A549 (cell line): ENCODE results near the gene HOXA11. TPM values are rescaled to one million over a fixed set of nuclear protein-coding genes. Genes with fewer than 3 reads are reported as not detected.

Experiments used
- ATAC-seq, 2 experiments: fragments of 200-7000 bp in 1 of 2; fragments of >200 bp in 1 of 2; cut with Nextera tagmentation in 1 of 2; cut with Tn5 transposase in 1 of 2; 3 replicates each; pipeline versions ENCODE4 v1.8.0 to v1.9.1; 2018 to 2020; ENCODE audit warnings: mild to moderate bottlenecking in 1 of 2, moderate library complexity in 1 of 2
- CTCF ChIA-PET: fragments of 300-600 bp; sonication (Branson Sonifier 250); formaldehyde crosslinking; extraction: SDS; loops from one replicate; lab custom pipeline; 2021; ENCODE audit warnings: antibody characterized with exemption, inconsistent platforms; lab: Yijun Ruan, JAX
- POLR2A ChIA-PET: fragments of 350-600 bp; formaldehyde crosslinking; extraction: SDS; loops from one replicate; lab custom pipeline; 2021; ENCODE audit warnings: antibody characterized with exemption, inconsistent platforms; lab: Yijun Ruan, JAX
- DNase-seq, 2 experiments: peaks; one replicate each; pipeline versions ENCODE4 v3.0.0 to v3.0.0-alpha.2; 2011 to 2016; ENCODE audit warnings: low read depth in 1 of 2, low spot score in 1 of 2
- FAIRE-seq: peaks from 2 replicates; lab custom pipeline; 2011; peaks lifted over from hg19 to GRCh38; lab: Jason Lieb, UNC
- H3K27ac ChIP-seq, 2 experiments: fragments of >200 bp; sonication (Bioruptor Twin); formaldehyde crosslinking; 3 replicates each; pipeline ENCODE4 v1.5.1; 2016 to 2017
- H3K4me1 ChIP-seq: fragments of >200 bp; sonication (Bioruptor Twin); formaldehyde crosslinking; 3 replicates; pipeline ENCODE4 v1.6.1; 2016
- H3K4me2 ChIP-seq: fragments of >200 bp; sonication (Bioruptor Twin); formaldehyde crosslinking; 3 replicates; pipeline ENCODE4 v1.6.1; 2016
- H3K4me3 ChIP-seq: fragments of >200 bp; sonication (Bioruptor Twin); formaldehyde crosslinking; 3 replicates; pipeline ENCODE4 v1.5.1; 2016
- H3K9me3 ChIP-seq: fragments of >200 bp; sonication (Bioruptor Twin); formaldehyde crosslinking; 3 replicates; pipeline ENCODE4 v1.6.1; 2016
- BCL3 ChIP-seq: fragments of >200 bp; sonication (Bioruptor Twin); formaldehyde crosslinking; IDR thresholded peaks from 3 replicates; pipeline ENCODE4 v1.6.1; 2016
- CBX8 ChIP-seq: fragments of 200-600 bp; sonication (generic); IDR thresholded peaks from 2 replicates; pipeline ENCODE4 v1.6.1; 2016
- CHD2 ChIP-seq: fragments of 150-350 bp; IDR thresholded peaks from 2 replicates; pipeline ENCODE4 v1.6.1; 2014; ENCODE audit warnings: low read length; ENCODE audit not compliant: partially characterized antibody
- CHD4 ChIP-seq: fragments of 200-600 bp; sonication (generic); IDR thresholded peaks from 2 replicates; pipeline ENCODE4 v1.6.1; 2016; ENCODE audit warnings: antibody characterized with exemption, mild to moderate bottlenecking, borderline replicate concordance
- E2F6 ChIP-seq: IDR thresholded peaks from 2 replicates; pipeline ENCODE4 v1.6.1; 2012; ENCODE audit warnings: low read depth, borderline replicate concordance
- FOSL2 ChIP-seq, 2 experiments: fragments of 450-650 bp in 1 of 2; fragments of >200 bp in 1 of 2; sonication (Bioruptor Twin) in 1 of 2; formaldehyde crosslinking; IDR thresholded peaks; 2 replicates each; pipeline versions ENCODE4 v1.5.0 to v1.6.1; 2016 to 2020; ENCODE audit warnings: mild to moderate bottlenecking in 1 of 2, moderate library complexity in 1 of 2
- GATA3 ChIP-seq: IDR thresholded peaks from 2 replicates; pipeline ENCODE4 v1.6.1; 2012; ENCODE audit warnings: borderline replicate concordance
- HEYL ChIP-seq: fragments of 250-450 bp; sonication (Bioruptor Pico); IDR thresholded peaks from 2 replicates; pipeline ENCODE4 v1.8.0; 2021; ENCODE audit warnings: mild to moderate bottlenecking, moderate library complexity
- HOXB13 ChIP-seq: fragments of 250-450 bp; sonication (Bioruptor Pico); IDR thresholded peaks from 2 replicates; pipeline ENCODE4 v1.5.0; 2020; ENCODE audit warnings: low read depth, mild to moderate bottlenecking, moderate library complexity
- HOXB5 ChIP-seq: fragments of 250-450 bp; sonication (Bioruptor Pico); IDR thresholded peaks from 2 replicates; pipeline ENCODE4 v1.5.0; 2020; ENCODE audit warnings: mild to moderate bottlenecking, moderate library complexity
- JUN ChIP-seq, 2 experiments: fragments of >200 bp; sonication (Bioruptor Twin); formaldehyde crosslinking; IDR thresholded peaks; 2 replicates in 1 of 2; 3 replicates in 1 of 2; pipeline ENCODE4 v1.6.1; 2016 to 2017
- NPAS2 ChIP-seq: fragments of 250-450 bp; sonication (Bioruptor Pico); IDR thresholded peaks from 2 replicates; pipeline ENCODE4 v1.8.0; 2022; ENCODE audit warnings: mild to moderate bottlenecking, moderate library complexity, borderline replicate concordance
- POLR2AphosphoS2 ChIP-seq: conservative IDR thresholded peaks from 2 replicates; pipeline ENCODE4 v1.6.1; 2012; ENCODE audit warnings: low read length, improper control_type of control experiment, inconsistent platforms
- RARB ChIP-seq: fragments of 250-450 bp; sonication (Bioruptor Pico); IDR thresholded peaks from 2 replicates; pipeline ENCODE4 v1.8.0; 2021; ENCODE audit warnings: mild to moderate bottlenecking, moderate library complexity
- RNF2 ChIP-seq: fragments of 200-600 bp; sonication (generic); IDR thresholded peaks from 2 replicates; pipeline ENCODE4 v1.6.1; 2016; ENCODE audit warnings: low read depth, mild to moderate bottlenecking, antibody characterized with exemption, moderate library complexity, borderline replicate concordance
- TP53 ChIP-seq: fragments of 250-450 bp; sonication (Bioruptor Pico); IDR thresholded peaks from 2 replicates; pipeline ENCODE4 v1.5.0; 2021; ENCODE audit warnings: mild to moderate bottlenecking, moderate library complexity
- ZC3H11A ChIP-seq: fragments of 450-650 bp; IDR thresholded peaks from 2 replicates; pipeline ENCODE4 v1.6.1; 2014; ENCODE audit warnings: antibody characterized with exemption, mild to moderate bottlenecking
- WGBS: methylation state at CpG from one replicate; pipeline ENCODE4 v1.1.6; 2017; ENCODE audit errors: missing lambda C conversion rate; 5-methylcytosine and 5-hydroxymethylcytosine counted together
- polyA plus RNA-seq, 4 experiments: library from polyadenylated mRNA; depleted of rRNA in 3 of 4; stranded (reverse); fragments of >200 nt; fragmentation: RNase III in 1 of 4; extraction: RNeasy Plus Mini Kit Qiagen cat#74134 plus additional on column Dnase treatment in 1 of 4; gene quantifications; 2 replicates in 3 of 4; 3 replicates in 1 of 4; pipeline ENCODE4 v1.2.3, GENCODE V29; 2011 to 2017
- TF ChIP-seq, protein P1 (sequence below): fragments of 250-450 bp; sonication (Bioruptor Pico); IDR thresholded peaks from 2 replicates; pipeline ENCODE4 v1.5.0; 2020; ENCODE audit warnings: low read depth, mild to moderate bottlenecking, moderate library complexity
- TF ChIP-seq, protein P2 (sequence below): IDR thresholded peaks from 2 replicates; pipeline ENCODE4 v1.6.1; 2012
- TF ChIP-seq, protein P3 (sequence below): fragments of >200 bp; sonication (Bioruptor Twin); formaldehyde crosslinking; IDR thresholded peaks from 2 replicates; pipeline ENCODE4 v1.6.1; 2016

HOXA11 gene
- polyA plus RNA-seq, 2 of the 4 experiments (the other 2 are of a cell fraction) = 0.68 to 0.84 TPM

DNA sequence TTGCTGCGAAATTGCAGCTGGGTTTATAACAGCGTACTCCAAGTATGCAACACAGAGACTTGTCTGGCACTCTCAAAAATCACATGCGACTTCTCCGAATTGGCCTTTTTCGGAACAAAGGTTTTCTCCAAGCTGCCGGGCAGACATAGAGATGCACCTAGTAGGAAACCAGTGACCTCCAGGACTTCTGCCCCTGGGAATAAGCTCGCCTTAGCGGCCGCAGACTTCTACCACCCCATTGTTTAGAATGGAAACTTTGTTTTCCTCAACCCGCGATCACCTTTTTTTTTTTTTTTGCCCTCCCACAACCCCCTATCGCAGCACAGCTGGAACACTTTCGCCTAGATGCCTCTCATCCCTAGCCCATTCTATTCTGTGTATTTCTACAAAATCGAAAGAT, 6.0 kb downstream of the HOXA11 start:
- H3K9me3 ChIP-seq = no peaks in the 10 kb centered on the region
- CTCF ChIA-PET = interaction anchor here (0.7 to 3.4 kb wide), 32 partner anchors 8 to 1286 kb away, joined by 3 to 33 read pairs (median 5); partner anchors contain the start of genes HOXA13, HOXA3 and HOXA7
- H3K27ac ChIP-seq = peak overlapping the region in 1 of 2 experiments; percentile 87; a peak in 5 of 6 replicates
- no peak for DNase-seq
- POLR2A ChIA-PET = interaction anchor here (1.5 kb wide), 1 partner anchor 22 kb away, joined by 3 read pairs; the partner anchor contains the start of gene HOXA7
- peak overlapping the region; percentile 96 for H3K4me2 ChIP-seq
- WGBS = 93% methylated on average over 14 of the region's 14 CpGs
- ATAC-seq = no peak
- FAIRE-seq = no peak
- TF ChIP-seq CHD2 (no peak), NPAS2 (CRISPR knock-in tag) (no peak), HEYL (CRISPR knock-in tag) (no peak), JUN (IDR thresholded peaks at IDR 0.05) (no peak), CHD4 (no peak), TP53 (CRISPR knock-in tag) (no peak)
- TF ChIP-seq, protein P1, sequence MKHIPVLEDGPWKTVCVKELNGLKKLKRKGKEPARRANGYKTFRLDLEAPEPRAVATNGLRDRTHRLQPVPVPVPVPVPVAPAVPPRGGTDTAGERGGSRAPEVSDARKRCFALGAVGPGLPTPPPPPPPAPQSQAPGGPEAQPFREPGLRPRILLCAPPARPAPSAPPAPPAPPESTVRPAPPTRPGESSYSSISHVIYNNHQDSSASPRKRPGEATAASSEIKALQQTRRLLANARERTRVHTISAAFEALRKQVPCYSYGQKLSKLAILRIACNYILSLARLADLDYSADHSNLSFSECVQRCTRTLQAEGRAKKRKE (CRISPR knock-in tag) = no peak
- peak overlapping the region; percentile 56; the same call in 2 of the 3 replicates for H3K4me3 ChIP-seq
- peaks cover 21% of the 10 kb centered on the region for H3K4me1 ChIP-seq

DNA sequence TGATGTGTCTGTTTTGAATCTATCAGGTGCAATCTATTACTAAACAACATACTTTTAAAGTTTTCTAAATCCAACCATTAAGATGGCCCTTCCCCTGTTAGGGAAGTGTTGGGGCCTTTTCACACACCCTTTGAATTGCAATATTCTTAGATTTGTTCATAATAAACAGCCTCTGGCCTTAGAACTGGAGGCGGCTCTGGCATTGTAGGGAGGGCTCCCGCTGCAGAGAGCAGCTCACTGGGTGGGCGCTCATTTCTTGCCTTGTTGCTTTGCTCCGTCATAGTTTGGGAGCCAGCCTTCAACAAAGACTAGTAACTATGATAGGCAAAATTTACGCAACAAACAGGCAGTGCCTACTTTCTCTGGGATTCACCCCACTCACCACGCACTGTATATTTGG, 6.7 kb downstream of the HOXA11 start:
- FAIRE-seq (no peak), ATAC-seq (no peak), DNase-seq (no peak)
- TF ChIP-seq GATA3 = no peak
- TF ChIP-seq, protein P2, sequence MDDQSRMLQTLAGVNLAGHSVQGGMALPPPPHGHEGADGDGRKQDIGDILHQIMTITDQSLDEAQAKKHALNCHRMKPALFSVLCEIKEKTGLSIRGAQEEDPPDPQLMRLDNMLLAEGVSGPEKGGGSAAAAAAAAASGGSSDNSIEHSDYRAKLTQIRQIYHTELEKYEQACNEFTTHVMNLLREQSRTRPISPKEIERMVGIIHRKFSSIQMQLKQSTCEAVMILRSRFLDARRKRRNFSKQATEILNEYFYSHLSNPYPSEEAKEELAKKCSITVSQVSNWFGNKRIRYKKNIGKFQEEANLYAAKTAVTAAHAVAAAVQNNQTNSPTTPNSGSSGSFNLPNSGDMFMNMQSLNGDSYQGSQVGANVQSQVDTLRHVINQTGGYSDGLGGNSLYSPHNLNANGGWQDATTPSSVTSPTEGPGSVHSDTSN = no peak
- TF ChIP-seq, protein P3, sequence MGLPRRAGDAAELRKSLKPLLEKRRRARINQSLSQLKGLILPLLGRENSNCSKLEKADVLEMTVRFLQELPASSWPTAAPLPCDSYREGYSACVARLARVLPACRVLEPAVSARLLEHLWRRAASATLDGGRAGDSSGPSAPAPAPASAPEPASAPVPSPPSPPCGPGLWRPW = no peak
- no peak for TF ChIP-seq RARB (CRISPR knock-in tag)
- TF ChIP-seq POLR2AphosphoS2 = no peak
- no peak for TF ChIP-seq HOXB13 (CRISPR knock-in tag)
- TF ChIP-seq E2F6 = no peak
- no peak for TF ChIP-seq BCL3
- TF ChIP-seq FOSL2 (IDR thresholded peaks at IDR 0.05) = no peak
- TF ChIP-seq FOSL2 (CRISPR knock-in tag; IDR thresholded peaks at IDR 0.05) = no peak
- no peak for TF ChIP-seq RNF2
- TF ChIP-seq HOXB5 (CRISPR knock-in tag) = no peak
- TF ChIP-seq ZC3H11A = no peak
- TF ChIP-seq CBX8 = no peak
- no peak for TF ChIP-seq NPAS2 (CRISPR knock-in tag)
- POLR2A ChIA-PET = no interaction called here
- H3K9me3 ChIP-seq = no peaks in the 10 kb centered on the region
- H3K4me3 ChIP-seq = no peak overlapping the region
- no peak overlapping the region for H3K4me2 ChIP-seq
- WGBS = 94% methylated on average over 6 of the region's 6 CpGs
- H3K27ac ChIP-seq = no peak overlapping the region
- H3K4me1 ChIP-seq = peaks cover 14% of the 10 kb centered on the region
- CTCF ChIA-PET = interaction anchor here (0.7 to 3.4 kb wide), 16 partner anchors 8 to 1286 kb away, joined by 3 to 33 read pairs (median 8); partner anchors contain the start of genes HOXA3 and HOXA7
